HepG2 (cell line): ENCODE results near the gene ZNF17. TPM values are rescaled to one million over a fixed set of nuclear protein-coding genes. Genes with fewer than 3 reads are reported as not detected.

Source experiments
- GATAD2A ChIP-seq: IDR thresholded peaks from 2 replicates; pipeline ENCODE4 v1.6.1; 2016
- HDAC1 ChIP-seq: sonication (generic); formaldehyde crosslinking; IDR thresholded peaks from 2 replicates; pipeline ENCODE4 v1.5.1; 2020; ENCODE audit warnings: mild to moderate bottlenecking, missing genetic modification reagents
- HES4 ChIP-seq: sonication (generic); formaldehyde crosslinking; IDR thresholded peaks from 2 replicates; pipeline ENCODE4 v1.9.0; 2021; ENCODE audit warnings: mild to moderate bottlenecking, missing genetic modification reagents, borderline replicate concordance
- HNF4G ChIP-seq, 2 experiments: sonication (generic) in 1 of 2; formaldehyde crosslinking in 1 of 2; IDR thresholded peaks; 2 replicates each; pipeline versions ENCODE4 v1.4.0 to v1.6.1; 2011 to 2020; ENCODE audit warnings: borderline replicate concordance in 2 of 2, low read depth in 2 of 2, mild to moderate bottlenecking in 2 of 2, low read length in 1 of 2, missing genetic modification reagents in 1 of 2, moderate library complexity in 1 of 2
- IRF9 ChIP-seq: sonication (generic); formaldehyde crosslinking; IDR thresholded peaks from 2 replicates; pipeline ENCODE4 v1.8.0; 2022; ENCODE audit warnings: missing genetic modification reagents, mild to moderate bottlenecking, borderline replicate concordance
- IRX3 ChIP-seq: sonication (generic); formaldehyde crosslinking; IDR thresholded peaks from 2 replicates; pipeline ENCODE4 v1.8.1; 2023; ENCODE audit warnings: mild to moderate bottlenecking, low read depth, missing genetic modification reagents, borderline replicate concordance
- MAX ChIP-seq: IDR thresholded peaks from 2 replicates; pipeline ENCODE4 v1.6.1; 2012; ENCODE audit warnings: inconsistent platforms
- MEF2D ChIP-seq: sonication (generic); formaldehyde crosslinking; IDR thresholded peaks from 2 replicates; pipeline ENCODE4 v1.5.1; 2020; ENCODE audit warnings: mild to moderate bottlenecking, missing genetic modification reagents
- NONO ChIP-seq, 2 experiments: fragments of 450-650 bp in 1 of 2; sonication (generic) in 1 of 2; formaldehyde crosslinking in 1 of 2; IDR thresholded peaks in 1 of 2; conservative IDR thresholded peaks in 1 of 2; 2 replicates each; pipeline versions ENCODE4 v1.6.1 to v1.8.0; 2017 to 2022; ENCODE audit warnings: mild to moderate bottlenecking in 1 of 2, missing genetic modification reagents in 1 of 2, moderate library complexity in 1 of 2
- PAWR ChIP-seq: sonication (generic); formaldehyde crosslinking; IDR thresholded peaks from 2 replicates; pipeline ENCODE4 v1.4.0; 2020; ENCODE audit warnings: missing genetic modification reagents, mild to moderate bottlenecking, borderline replicate concordance
- RELA ChIP-seq: sonication (generic); formaldehyde crosslinking; IDR thresholded peaks from 2 replicates; pipeline ENCODE4 v1.4.0; 2020; ENCODE audit warnings: missing genetic modification reagents
- SIX4 ChIP-seq: sonication (generic); formaldehyde crosslinking; IDR thresholded peaks from 2 replicates; pipeline ENCODE4 v1.4.0; 2020; ENCODE audit warnings: missing genetic modification reagents
- SRY ChIP-seq: sonication (generic); formaldehyde crosslinking; IDR thresholded peaks from 2 replicates; pipeline ENCODE4 v1.8.0; 2022; ENCODE audit warnings: mild to moderate bottlenecking, missing genetic modification reagents
- ZBTB14 ChIP-seq: sonication (generic); formaldehyde crosslinking; IDR thresholded peaks from 2 replicates; pipeline ENCODE4 v1.4.0; 2020; ENCODE audit warnings: missing genetic modification reagents
- ZBTB44 ChIP-seq: sonication (generic); formaldehyde crosslinking; IDR thresholded peaks from 2 replicates; pipeline ENCODE4 v1.4.0; 2020; ENCODE audit warnings: missing genetic modification reagents
- ZFP37 ChIP-seq: sonication (generic); formaldehyde crosslinking; IDR thresholded peaks from 2 replicates; pipeline ENCODE4 v1.4.0; 2020; ENCODE audit warnings: missing genetic modification reagents, borderline replicate concordance
- ZNF724P ChIP-seq: sonication (generic); formaldehyde crosslinking; IDR thresholded peaks from 2 replicates; pipeline ENCODE4 v1.8.0; 2022; ENCODE audit warnings: missing genetic modification reagents, borderline replicate concordance
- ZNF766 ChIP-seq: sonication (generic); formaldehyde crosslinking; IDR thresholded peaks from 2 replicates; pipeline ENCODE4 v1.5.0; 2020; ENCODE audit warnings: missing genetic modification reagents, borderline replicate concordance
- ZNF770 ChIP-seq: sonication (generic); formaldehyde crosslinking; IDR thresholded peaks from 2 replicates; pipeline ENCODE4 v1.5.0; 2020; ENCODE audit warnings: mild to moderate bottlenecking, missing genetic modification reagents
- ZNF841 ChIP-seq: sonication (generic); formaldehyde crosslinking; IDR thresholded peaks from 2 replicates; pipeline ENCODE4 v1.8.1; 2023; ENCODE audit warnings: missing genetic modification reagents, borderline replicate concordance
- ZSCAN30 ChIP-seq: sonication (generic); formaldehyde crosslinking; IDR thresholded peaks from 2 replicates; pipeline ENCODE4 v1.5.0; 2020; ENCODE audit warnings: mild to moderate bottlenecking, missing genetic modification reagents
- polyA plus RNA-seq, 8 experiments: library from polyadenylated mRNA; depleted of rRNA in 3 of 8; stranded (reverse) in 7 of 8; unstranded in 1 of 8; fragments of >200 nt; fragmentation: Illumina TruSeq in 4 of 8; extraction: Trizol in 4 of 8; gene quantifications; 2 replicates each; pipeline versions ENCODE4 v1.2.1 to v1.2.3, GENCODE V29; 2011 to 2016; ENCODE audit warnings: low read depth in 4 of 8, missing spikeins in 1 of 8, mixed read lengths in 1 of 8; ENCODE audit not compliant: insufficient read depth in 1 of 8
- total RNA-seq, 5 experiments: library from RNA; depleted of rRNA; stranded (reverse); fragments of >200 nt; fragmentation: Illumina TruSeq; extraction: Trizol; gene quantifications; 2 replicates each; pipeline ENCODE4 v1.2.3, GENCODE V29; 2016; ENCODE audit warnings: low read depth in 1 of 5
- TF ChIP-seq, protein P1 (sequence below): sonication (generic); formaldehyde crosslinking; IDR thresholded peaks from 2 replicates; pipeline ENCODE4 v1.8.0; 2022; ENCODE audit warnings: missing genetic modification reagents, low read depth, mild to moderate bottlenecking, borderline replicate concordance

ZNF17 gene
- total and polyA plus RNA-seq, 2 of the 13 experiments (the other 11 are each of a cell fraction or from before 2014, with no cell fraction given) = 3.7 to 10.1 TPM

- TF ChIP-seq ZNF724P (CRISPR knock-in tag) (no peak), PAWR (CRISPR knock-in tag) (no peak), ZNF841 (CRISPR knock-in tag) (no peak; the same call in 1 of the 2 replicates), RELA (no peak), NONO (IDR thresholded peaks at IDR 0.05) (no peak), NONO (CRISPR knock-in tag; conservative IDR thresholded peaks at IDR 0.05) (peak; percentile 82), GATAD2A (CRISPR knock-in tag) (no peak), MEF2D (CRISPR knock-in tag) (no peak), ZBTB14 (CRISPR knock-in tag) (peak; percentile 95), ZNF770 (no peak), HDAC1 (CRISPR knock-in tag) (0 out of 2 replicates have a peak, but pooled peaks have one; percentile 68), ZNF766 (CRISPR knock-in tag) (no peak), SIX4 (no peak), ZBTB44 (no peak), HES4 (no peak), ZFP37 (CRISPR knock-in tag) (no peak), MAX (peak; percentile 74), IRF9 (peak; percentile 83), IRX3 (no peak), ZSCAN30 (CRISPR knock-in tag) (no peak), SRY (CRISPR knock-in tag) (no peak), HNF4G (IDR thresholded peaks at IDR 0.05; ENCODE audit: borderline replicate concordance, low read depth, low read length) (peak; percentile 2; the same call in 1 of the 2 replicates), HNF4G (CRISPR knock-in tag; IDR thresholded peaks at IDR 0.05; ENCODE audit: borderline replicate concordance, low read depth) (no peak)
- TF ChIP-seq, protein P1, sequence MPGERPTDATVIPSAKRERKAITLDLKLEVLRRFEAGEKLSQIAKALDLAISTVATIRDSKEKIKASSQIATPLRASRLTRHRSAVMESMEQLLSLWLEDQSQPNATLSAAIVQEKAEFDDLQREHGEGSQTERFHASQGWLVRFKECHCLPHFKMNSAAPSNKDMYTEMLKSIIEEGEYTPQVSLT (CRISPR knock-in tag) = no peak
Observed at GRCh38 chr19:57362997-57363687, 47.8 kb upstream of the ZNF17 start, which contains the start of the genes TRAPPC2B and ZNF547 (continued).
